Measurements from ENCODE around the gene PRR5. TPM values are rescaled to one million over a fixed set of nuclear protein-coding genes. Genes with fewer than 3 reads are reported as not detected.
"Not testable (repeated sequence)": the region's sequence is repeated elsewhere in the genome, so short reads cannot be mapped to it uniquely, and the experiment has no call there.

Gene PRR5, protein sequence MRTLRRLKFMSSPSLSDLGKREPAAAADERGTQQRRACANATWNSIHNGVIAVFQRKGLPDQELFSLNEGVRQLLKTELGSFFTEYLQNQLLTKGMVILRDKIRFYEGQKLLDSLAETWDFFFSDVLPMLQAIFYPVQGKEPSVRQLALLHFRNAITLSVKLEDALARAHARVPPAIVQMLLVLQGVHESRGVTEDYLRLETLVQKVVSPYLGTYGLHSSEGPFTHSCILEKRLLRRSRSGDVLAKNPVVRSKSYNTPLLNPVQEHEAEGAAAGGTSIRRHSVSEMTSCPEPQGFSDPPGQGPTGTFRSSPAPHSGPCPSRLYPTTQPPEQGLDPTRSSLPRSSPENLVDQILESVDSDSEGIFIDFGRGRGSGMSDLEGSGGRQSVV
- 2.9 TPM for total RNA-seq
- long read RNA-seq, partial matches to known transcripts = 0 of 7 reads
- long read RNA-seq, other reads (novel, unspliced or antisense) = 3 of 7 reads

DNA sequence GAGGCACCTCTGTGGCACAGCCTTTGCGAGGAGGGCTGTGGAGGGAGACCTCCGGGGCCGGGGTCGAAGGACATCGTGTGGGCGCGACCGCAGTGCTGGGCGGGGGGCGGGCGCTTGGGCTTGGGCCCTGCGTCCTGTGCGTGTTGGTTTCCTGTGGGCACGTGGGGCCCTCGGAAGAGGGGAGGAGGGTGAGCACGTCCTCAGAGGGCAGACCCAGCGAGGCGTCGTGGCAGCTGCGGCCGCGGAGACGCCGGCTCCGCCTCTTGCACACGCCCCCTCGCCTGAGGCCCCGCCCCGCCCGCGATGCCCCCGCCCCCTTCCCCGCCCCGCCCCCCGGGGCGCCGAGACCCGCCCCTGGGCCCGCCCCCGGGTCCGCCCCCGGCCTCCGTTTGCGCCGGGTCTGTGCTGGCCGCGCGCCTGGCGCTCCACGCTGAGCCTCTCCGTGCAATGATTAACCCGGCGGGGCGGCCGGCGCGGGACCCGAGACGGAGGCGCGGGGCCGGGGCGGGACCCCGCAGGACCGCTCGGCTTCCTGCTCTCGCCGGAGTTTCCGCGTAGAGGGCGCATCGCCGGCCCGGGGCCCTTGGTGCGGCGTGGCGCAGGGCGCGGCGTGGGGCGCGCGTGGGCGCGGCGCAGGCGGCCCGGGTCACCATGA, at the start of gene PRR5:
Gene PRR5, plus strand, starts transcription at position 381 of the 655 bp plus-strand sequence. Its CDS starts 271 bp downstream, at position 652.
- intact Hi-C loops (cut with micrococcal nuclease) = no loop called here
- DNase-seq (peak; percentile 85), ATAC-seq (peak; percentile 85)

DNA sequence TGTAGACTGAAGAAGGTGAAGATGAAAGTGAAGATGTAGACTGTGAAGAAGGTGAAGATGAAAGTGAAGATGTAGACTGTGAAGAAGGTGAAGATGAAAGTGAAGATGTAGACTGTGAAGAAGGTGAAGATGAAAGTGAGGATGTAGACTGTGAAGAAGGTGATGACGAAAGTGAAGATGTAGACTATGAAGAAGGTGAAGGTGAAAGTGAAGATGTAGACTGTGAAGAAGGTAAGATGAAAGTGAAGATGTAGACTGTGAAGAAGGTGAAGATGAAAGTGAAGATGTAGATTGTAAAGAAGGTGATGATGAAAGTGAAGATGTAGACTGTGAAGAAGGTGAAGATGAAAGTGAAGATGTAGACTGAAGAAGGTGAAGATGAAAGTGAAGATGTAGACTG, 49.1 kb upstream of the PRR5 start:
- intact Hi-C loops (cut with micrococcal nuclease); ATAC-seq; DNase-seq: not testable (repeated sequence)

- intact Hi-C loops (cut with micrococcal nuclease) = no loop called here
- peak; percentile 79 for ATAC-seq
- DNase-seq = peak; percentile 64
These were observed 43.6 kb upstream of the PRR5 start for GRCh38 chr22:44658311-44658953.

DNA sequence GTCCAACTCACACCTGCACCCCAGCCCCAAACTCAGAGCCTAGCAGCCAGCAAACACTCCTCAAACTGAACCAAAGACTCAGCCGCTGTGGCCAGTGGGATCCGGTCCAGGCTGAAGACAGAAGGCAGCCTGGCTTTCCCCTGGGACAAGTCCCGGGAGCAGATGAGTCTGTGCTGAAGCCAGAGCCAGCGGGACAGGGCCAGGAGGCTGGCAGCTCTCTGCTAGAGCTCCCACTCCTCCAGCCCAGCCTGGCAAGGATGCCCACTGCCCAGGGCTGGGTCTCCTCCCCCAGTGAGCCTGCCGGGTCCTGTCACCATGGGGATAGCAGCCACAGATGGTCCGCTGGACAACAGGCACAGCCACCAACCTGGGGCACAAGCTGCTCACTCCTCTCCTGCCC, 42.9 kb upstream of the PRR5 start:
- intact Hi-C loops (cut with micrococcal nuclease) = no loop called here
- ATAC-seq (peak; percentile 50), DNase-seq (no peak)

DNA sequence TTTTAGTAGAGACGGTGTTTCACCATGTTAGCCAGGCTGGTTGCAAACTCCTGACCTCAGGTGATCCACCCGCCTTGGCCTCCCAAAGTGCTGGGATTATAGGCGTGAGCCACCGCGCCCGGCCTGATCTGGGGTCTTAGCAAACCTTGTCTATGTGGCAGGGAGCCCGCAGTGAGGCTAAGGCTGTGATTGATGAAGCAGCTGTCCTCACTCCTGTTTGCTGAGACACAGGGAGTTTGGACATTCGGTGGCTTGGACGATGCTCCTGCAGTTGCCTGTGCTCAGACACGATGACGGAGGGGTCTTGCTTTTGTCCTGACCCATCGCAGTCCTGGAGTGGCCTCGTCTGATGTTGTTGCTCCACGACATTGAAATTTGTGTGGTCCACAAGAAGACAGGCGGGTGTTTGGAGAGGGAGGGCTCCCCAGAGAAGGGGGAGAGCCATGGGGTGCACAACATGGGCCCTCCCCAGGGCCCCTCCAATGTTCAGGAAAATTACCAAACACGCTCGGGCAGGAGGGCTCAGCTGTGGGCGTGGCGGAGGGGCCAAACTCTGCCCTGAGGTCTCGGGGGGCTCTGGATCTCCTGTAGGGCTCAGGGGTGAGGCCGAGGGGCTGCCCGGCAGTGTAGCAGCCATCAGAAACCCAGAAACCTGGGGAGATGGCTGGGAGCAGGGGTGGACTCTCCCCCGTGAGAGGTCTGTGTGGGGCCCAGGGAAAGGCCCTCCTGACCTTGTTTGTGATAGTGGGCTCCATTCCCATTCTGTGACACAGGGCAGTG, 41.8 kb upstream of the PRR5 start:
- no peak for ATAC-seq
- DNase-seq = no peak
- intact Hi-C loops (cut with micrococcal nuclease) = no loop called here

DNA sequence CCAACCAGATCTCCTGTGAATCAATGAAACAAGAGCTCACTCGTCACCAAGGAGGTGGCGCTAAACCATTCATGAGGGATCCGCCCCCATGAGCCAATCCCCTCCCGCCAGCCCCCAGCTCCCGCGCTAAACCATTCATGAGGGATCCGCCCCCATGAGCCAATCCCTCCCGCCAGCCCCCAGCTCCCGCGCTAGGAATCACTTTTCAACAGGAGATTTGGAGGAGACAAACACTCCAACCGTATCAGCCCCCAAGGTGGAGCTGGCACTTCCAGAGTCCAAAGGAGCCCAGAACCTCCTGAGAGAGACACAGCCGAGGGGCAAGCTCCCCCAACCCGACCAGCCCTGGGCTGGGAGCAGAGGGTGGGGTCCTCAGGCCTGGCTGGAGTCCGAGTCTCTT, 40.9 kb upstream of the PRR5 start:
- DNase-seq = no peak
- ATAC-seq = no peak
- intact Hi-C loops (cut with micrococcal nuclease) = no loop called here

DNA sequence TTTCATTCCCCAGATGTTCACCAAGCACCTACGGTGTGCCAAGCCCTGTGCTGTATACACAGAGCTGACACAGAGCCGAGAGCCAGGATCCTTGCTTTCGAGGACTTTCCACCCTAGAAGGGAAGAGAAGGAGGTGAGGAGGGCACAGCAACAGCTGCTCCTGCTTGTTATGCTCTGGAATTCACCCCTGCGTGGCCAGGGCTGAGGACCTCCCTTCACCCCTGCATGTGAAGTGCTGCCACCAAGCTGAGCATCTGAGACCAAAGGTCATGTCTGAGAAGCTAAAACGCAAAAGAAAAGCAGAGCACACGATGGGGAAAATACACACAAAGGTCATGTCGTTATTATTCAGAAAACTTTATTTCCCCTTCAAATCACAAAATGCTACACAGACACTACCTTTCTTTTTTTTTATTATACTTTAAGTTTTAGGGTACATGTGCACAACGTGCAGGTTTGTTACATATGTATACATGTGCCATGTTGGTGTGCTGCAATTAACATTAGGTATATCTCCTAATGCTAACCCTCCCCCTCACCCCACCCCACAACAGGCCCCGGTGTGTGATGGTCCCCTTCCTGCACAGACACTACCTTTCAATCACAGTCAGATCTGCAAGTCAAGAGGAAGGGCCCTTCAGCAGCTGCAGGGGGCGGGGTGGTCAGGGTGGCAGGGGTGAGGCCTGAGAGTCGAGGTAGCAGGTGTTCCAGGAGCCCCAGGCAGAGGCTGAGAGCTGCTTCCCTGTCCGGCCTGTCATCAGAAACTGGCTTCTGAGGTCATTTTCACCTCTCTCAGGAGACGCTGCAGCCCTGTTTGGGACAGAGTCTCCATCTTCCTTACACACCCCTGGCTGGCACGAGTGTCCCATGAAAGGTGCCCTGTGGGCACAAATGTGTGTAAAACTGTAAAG, 40.1 kb upstream of the PRR5 start:
- intact Hi-C loops (cut with micrococcal nuclease) = no loop called here
- DNase-seq (no peak), ATAC-seq (no peak)

GRCh38 chr22:44663256-44663999, 38.6 kb upstream of the PRR5 start:
- intact Hi-C loops (cut with micrococcal nuclease) = no loop called here
- ATAC-seq = no peak
- DNase-seq = no peak

- DNase-seq (peak; percentile 74), ATAC-seq (peak; percentile 68)
- intact Hi-C loops (cut with micrococcal nuclease) = no loop called here
These were observed 37.9 kb upstream of the PRR5 start for GRCh38 chr22:44664149-44664548.

DNA sequence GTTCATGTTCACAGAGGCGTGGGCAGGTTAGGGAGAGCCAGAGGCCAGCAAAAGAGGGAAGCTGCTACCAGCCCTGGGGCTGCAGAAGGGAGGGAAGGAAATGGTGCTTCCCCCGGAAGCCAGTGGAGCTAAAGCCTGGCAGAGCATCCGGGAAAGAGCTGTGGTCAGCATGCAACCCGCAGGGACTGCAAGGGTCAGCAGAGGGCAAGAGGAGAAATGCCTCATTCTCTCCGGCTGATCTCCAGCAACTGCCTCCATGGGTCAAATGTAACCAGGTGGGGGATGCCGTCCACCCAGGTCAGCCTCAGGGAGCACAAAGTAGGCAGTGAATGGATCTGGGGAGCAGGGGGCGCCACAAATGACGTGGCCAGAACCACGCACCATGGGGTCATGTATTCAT, 36.9 kb upstream of the PRR5 start:
- intact Hi-C loops (cut with micrococcal nuclease) = no loop called here
- DNase-seq (no peak), ATAC-seq (peak; percentile 30)

DNA sequence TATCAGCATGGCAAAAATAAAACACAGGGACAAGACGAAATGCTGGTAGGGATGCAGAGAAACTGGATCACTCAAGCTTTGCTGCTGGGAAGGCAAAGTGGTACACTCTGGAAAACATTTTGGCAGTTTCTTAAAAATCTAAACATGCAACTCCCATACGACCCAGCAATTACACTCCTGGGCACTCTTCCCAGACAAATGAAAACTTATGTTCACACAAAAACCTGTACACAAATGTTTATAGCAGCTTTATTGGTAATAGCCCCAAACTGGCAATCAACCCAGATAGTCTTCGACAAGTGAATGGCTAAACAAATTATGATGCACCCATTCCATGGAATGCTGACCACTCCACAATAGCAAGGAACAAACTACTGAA, 35.8 kb upstream of the PRR5 start:
- intact Hi-C loops (cut with micrococcal nuclease) = no loop called here
- DNase-seq (no peak), ATAC-seq (no peak)

DNA sequence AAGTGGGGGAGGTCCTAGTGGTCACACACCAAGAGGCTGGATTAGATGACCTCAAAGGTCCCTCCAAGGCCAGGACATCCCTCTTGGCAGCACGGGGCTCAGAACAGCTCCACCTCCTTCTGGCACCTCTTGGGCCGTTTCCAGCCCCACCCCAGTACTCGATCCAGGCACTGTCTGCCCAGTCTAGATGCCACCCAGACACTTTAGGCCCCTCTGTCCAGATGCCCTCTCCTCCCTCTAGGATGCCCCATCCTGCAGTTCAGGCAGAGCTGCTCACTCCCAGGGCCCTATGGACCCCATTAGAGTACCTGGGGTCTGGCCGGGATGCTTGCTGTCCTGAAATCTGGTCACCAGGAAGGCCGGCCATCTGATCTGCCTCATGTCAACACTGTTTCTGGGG, 34.7 kb upstream of the PRR5 start:
- no peak for DNase-seq
- intact Hi-C loops (cut with micrococcal nuclease) = no loop called here
- ATAC-seq = peak; percentile 9

DNA sequence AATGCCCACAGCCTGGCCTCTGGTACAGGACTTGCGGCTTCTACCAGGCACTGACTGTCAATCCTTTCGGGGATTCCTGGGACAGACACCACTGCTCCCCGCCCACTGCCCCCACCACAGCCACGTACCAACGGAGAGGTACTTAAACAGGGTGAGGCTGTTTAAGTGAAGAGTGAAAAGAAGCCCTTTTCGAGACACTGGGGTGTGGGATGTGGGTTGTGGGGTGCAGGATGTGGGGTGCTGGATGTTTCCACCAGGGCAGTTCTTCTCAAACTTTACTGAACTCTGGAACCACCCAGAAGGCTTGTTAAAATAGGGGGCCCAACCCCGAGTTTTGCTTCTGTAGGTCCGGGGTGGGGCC, 34.2 kb upstream of the PRR5 start:
- intact Hi-C loops (cut with micrococcal nuclease) = no loop called here
- ATAC-seq (peak; percentile 3), DNase-seq (no peak)

DNA sequence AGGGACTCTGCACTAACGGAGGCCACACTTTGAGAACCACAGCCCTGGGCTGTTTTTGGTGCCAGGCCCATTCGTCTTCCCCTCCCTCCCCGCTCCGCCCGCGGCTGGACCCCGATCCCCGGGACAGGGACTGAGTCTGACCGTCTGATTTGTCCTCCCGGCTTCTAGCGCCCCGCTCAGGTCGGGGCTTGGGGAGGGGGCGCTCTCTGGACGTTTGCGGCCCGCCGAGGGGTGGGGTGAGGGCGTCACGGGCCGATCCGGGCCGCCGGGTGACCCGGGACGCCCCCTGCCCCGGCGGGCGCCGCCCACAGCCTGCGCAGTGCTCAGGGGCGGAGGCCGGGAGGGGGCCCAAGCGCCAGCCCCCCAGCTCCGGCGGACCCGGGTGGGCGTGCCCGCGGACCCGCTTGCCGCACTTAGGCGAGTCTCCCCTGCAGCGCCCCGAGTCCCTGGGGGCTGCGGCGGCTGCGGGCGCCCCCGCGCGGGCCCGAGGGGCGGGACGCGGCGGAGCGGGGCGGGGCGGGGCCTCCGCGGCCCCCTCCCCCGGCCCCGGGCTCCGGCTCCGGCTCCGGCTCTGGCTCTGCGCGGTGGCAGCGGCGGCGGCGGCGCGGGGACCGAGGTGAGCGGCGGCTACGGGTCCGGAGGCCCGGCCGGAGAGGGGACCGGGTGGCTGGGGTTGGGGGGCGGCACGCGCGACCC, 33.7 kb upstream of the PRR5 start:
- intact Hi-C loops (cut with micrococcal nuclease) = no loop called here

DNA sequence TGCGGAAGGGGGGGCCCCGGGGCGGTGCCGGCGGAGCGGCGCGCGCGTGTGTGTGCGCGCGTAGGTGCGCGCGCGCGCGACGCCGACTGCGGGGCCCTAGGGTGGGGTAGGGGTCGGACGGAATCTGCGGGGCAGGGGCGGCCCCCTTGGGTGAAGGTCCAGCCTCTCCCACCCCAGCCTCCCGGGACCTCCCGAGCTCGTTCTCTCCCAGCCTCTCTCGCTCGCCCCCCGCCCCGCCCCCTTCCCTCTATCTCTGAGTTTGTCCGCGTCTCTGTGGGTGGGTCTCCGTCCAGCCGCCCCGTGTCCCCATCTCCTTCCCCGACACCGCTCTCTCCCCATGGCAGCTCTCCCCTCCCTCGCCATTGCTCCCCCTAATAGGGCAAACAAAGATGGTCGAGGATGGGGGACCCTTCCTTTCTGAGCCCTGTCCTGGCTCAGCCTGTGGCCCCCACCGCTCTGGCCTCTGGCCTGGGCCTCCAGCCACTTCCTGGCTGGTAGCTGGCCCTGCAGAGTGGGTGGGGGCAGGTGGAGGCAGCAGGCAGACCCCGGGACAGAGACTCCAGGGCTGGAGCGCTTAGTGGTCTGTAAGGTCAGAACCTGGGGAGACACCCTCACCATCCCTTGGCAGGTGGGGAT, 33.0 kb upstream of the PRR5 start:
- intact Hi-C loops (cut with micrococcal nuclease) = no loop called here
- ATAC-seq = no peak
- no peak for DNase-seq

More for the DNA sequence above, 33.7 kb upstream of the PRR5 start:
- ATAC-seq = peak; percentile 73
- DNase-seq = peak; percentile 65

DNA sequence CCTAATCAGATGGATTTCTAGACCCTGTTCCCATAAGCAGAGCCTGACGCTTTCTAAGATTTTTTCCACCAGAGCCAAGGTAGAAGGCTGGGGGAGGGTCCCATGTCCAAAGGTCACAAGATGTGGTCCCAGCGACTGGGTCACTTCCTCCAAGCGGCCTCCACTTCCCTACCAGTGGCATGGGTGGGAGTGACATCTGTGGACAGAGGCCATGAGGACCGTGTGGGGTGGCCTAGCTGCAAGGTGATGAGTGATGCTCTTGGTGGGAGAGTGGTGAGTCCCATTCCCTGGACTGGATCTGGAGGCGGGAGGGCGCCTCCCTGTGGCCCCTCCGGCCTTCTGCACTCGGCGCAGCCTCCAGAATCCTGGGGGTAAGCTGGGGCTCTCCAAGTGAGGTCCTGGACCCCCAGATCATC, 32.4 kb upstream of the PRR5 start:
- intact Hi-C loops (cut with micrococcal nuclease) = no loop called here
- ATAC-seq = no peak

More for the DNA sequence above, 32.4 kb upstream of the PRR5 start:
- no peak for DNase-seq

All from left ventricle myocardium superior (tissue), 1 donor.